Esophagus squamous epithelium (tissue), 4 donors: ENCODE measurements around the gene ZNF215. TPM values are rescaled to one million over a fixed set of nuclear protein-coding genes. Genes with fewer than 3 reads are reported as not detected.

ENCODE experiments used
- total RNA-seq, 4 donors: library from RNA; depleted of rRNA; stranded (reverse); fragments of >200 nt; gene quantifications; one replicate each; pipeline ENCODE4 v1.1.0, GENCODE V29; 2016

The ZNF215 gene
- total RNA-seq, 4 donors from 2014 or later = 0.91 to 3.2 (median 2.0) TPM

Other genes starting within 250 kb of the ZNF215 start
- 10 to 100 TPM; 18.9 to 31.8 (median 26.1) TPM for gene MRPL17, start 243.1 kb upstream of the ZNF215 start, total RNA-seq
- gene OR2AG2, start 154.4 kb upstream of the ZNF215 start, total RNA-seq = under 1 TPM in 3 of 4 donors, not detected in 1; 0.08 to 0.76 (median 0.13) TPM
- not detected for gene OR2AG1, start 143.4 kb upstream of the ZNF215 start, total RNA-seq
- under 1 TPM in 3 of 4 donors, not detected in 1; 0.19 to 0.79 (median 0.38) TPM for gene OR6A2, start 126.7 kb upstream of the ZNF215 start, total RNA-seq
- gene OR10A5, start 80.7 kb upstream of the ZNF215 start, total RNA-seq = not detected
- not detected for gene OR10A2, start 63.4 kb upstream of the ZNF215 start, total RNA-seq
- gene OR10A4, start 49.8 kb upstream of the ZNF215 start, total RNA-seq = not detected
- gene OR2D2, start 33.9 kb upstream of the ZNF215 start, total RNA-seq = under 1 TPM in 1 of 4 donors, not detected in 3; 0.40 TPM
- gene OR2D3, start 5.4 kb upstream of the ZNF215 start, total RNA-seq = not detected
- 1 to 10 TPM in 2 of 4 donors, under 1 TPM in 2; 0.40 to 2.1 (median 1.0) TPM for gene ZNF214, start 93.9 kb downstream of the ZNF215 start, total RNA-seq
- gene NLRP14, start 94.1 kb downstream of the ZNF215 start, total RNA-seq = under 1 TPM in 1 of 4 donors, not detected in 3; 0.09 TPM
- gene RBMXL2, start 162.6 kb downstream of the ZNF215 start, total RNA-seq = under 1 TPM in 1 of 4 donors, not detected in 3; 0.19 TPM